Eye (tissue), 1 donor: Measurements from ENCODE around the gene C11orf91.
"Not testable (repeated sequence)": the region's sequence is repeated elsewhere in the genome, so short reads cannot be mapped to it uniquely, and the experiment has no call there.

Experiments
- DNase-seq: peaks from one replicate; pipeline ENCODE4 v3.0.0-alpha.2; 2015

C11orf91 gene

GRCh38 chr11:33700502-33701271 is at the start of gene C11orf91:
C11orf91 (minus strand) TSS chr11:33700826; CDS start chr11:33700740, 86 bp downstream.
- DNase-seq = peak; percentile 99

DNA sequence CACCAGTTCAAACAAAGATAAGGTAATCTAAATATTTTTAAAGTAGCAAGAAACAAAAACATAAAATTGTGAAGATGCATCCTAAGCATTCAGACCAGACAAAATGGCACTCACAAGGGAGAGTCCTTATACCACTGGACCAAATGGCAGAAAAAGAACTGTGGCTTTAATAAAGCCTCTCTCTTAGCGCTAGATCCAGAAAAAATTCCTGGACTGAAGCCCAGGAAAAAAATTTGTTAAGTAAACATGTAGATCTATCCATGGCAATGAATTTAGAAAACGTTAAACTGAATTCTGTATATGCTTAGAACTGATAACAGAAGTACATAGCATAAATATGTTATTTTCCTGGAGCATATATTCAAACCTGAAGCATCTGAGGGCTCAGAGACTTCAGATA is 47.4 kb upstream of the C11orf91 start:
- DNase-seq = peak; percentile 50

- DNase-seq = no peak
Observed at GRCh38 chr11:33743291-33743690, 42.7 kb upstream of the C11orf91 start.

- peak; percentile 34 for DNase-seq
Observed at GRCh38 chr11:33742249-33742851, 41.7 kb upstream of the C11orf91 start.

GRCh38 chr11:33741806-33742205 is 41.2 kb upstream of the C11orf91 start:
- DNase-seq = no peak

- DNase-seq = no peak
Observed at GRCh38 chr11:33737362-33737821, 36.8 kb upstream of the C11orf91 start.

- DNase-seq = peak; percentile 95
Observed at GRCh38 chr11:33736148-33736812, 35.7 kb upstream of the C11orf91 start, which contains the start of gene CD59. CD59 (minus strand) TSS chr11:33736423; CDS start chr11:33722445, 13,978 bp downstream.

GRCh38 chr11:33735271-33736147 is 34.9 kb upstream of the C11orf91 start:
- DNase-seq = peak; percentile 66

GRCh38 chr11:33734441-33735270 is 34.0 kb upstream of the C11orf91 start:
- DNase-seq = peak; percentile 48

- no peak for DNase-seq
Observed at GRCh38 chr11:33733980-33734379, 33.4 kb upstream of the C11orf91 start.

DNA sequence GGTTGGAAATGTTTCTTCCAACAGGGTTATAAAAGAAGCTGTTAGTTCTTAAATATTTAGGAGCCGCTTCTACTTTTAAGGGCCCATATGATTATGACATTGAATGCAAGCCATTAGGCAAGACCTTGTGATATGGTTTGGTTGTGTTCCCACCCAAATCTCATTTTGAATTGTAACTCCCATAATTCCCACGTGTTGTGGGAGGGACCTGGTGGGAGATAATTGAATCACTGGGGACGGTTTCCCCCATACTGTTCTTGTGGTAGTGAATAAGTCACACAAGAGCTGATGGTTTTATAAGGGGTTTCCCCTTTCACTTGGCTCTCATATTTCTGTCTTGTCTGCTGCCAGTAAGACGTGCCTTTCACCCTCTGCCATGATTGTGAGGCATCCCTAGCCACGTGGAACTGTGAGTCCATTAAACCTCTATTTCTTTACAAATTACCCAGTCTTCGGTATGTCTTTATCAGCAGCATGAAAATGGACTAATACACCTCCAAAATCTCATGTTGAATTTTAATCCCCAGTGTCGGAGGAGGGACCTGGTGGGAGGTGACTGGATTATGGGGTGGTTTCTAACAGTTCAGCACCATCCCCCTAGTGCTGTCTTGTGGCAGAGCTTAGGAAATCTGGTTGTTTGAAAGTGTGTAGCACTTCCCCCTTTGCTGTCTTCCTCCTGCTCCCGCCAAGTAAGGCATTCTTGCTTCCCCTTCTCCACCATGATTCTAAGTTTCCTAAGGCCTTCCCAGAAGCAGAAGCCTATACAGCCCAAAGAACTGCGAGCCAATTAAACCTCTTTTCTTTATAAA is 31.3 kb upstream of the C11orf91 start:
- DNase-seq = no peak

GRCh38 chr11:33730716-33731115 is 30.1 kb upstream of the C11orf91 start:
- no peak for DNase-seq

GRCh38 chr11:33729072-33729664 is 28.5 kb upstream of the C11orf91 start:
- not testable (repeated sequence) for DNase-seq

GRCh38 chr11:33727539-33727938 is 26.9 kb upstream of the C11orf91 start:
- not testable (repeated sequence) for DNase-seq

GRCh38 chr11:33725496-33725895 is 24.9 kb upstream of the C11orf91 start:
- no peak for DNase-seq

GRCh38 chr11:33724644-33725035 is 24.0 kb upstream of the C11orf91 start:
- peak; percentile 17 for DNase-seq

GRCh38 chr11:33723238-33723881 is 22.7 kb upstream of the C11orf91 start:
- DNase-seq = no peak

GRCh38 chr11:33722590-33723234 is 22.1 kb upstream of the C11orf91 start:
- DNase-seq = no peak

GRCh38 chr11:33721984-33722383 is 21.4 kb upstream of the C11orf91 start:
- no peak for DNase-seq
